WERI-Rb-1 (cell line): Measurements from ENCODE around the gene FRS3.
"Not testable (repeated sequence)": the region's sequence is repeated elsewhere in the genome, so short reads cannot be mapped to it uniquely, and the experiment has no call there.

Experiments used
- DNase-seq: peaks from one replicate; pipeline ENCODE4 v3.0.0-alpha.2; 2020
- H3K27ac ChIP-seq: fragments of 250-450 bp; sonication (Bioruptor Pico); 2 replicates; pipeline ENCODE4 v1.5.1; 2020; ENCODE audit warnings: mild to moderate bottlenecking, moderate library complexity
- H3K27me3 ChIP-seq: fragments of 250-450 bp; sonication (Bioruptor Pico); 2 replicates; pipeline ENCODE4 v1.5.1; 2021; ENCODE audit warnings: mild to moderate bottlenecking, low read depth, moderate library complexity; ENCODE audit not compliant: insufficient read depth, severe bottlenecking
- H3K36me3 ChIP-seq: fragments of 250-450 bp; sonication (Bioruptor Pico); 2 replicates; pipeline ENCODE4 v1.5.1; 2020; ENCODE audit warnings: mild to moderate bottlenecking, moderate library complexity
- H3K4me3 ChIP-seq: 2 replicates; pipeline ENCODE4 v1.5.1; 2011; ENCODE audit warnings: low read depth, mild to moderate bottlenecking, control low read depth, low read length
- H3K9me3 ChIP-seq: fragments of 250-450 bp; sonication (Bioruptor Pico); 2 replicates; pipeline ENCODE4 v1.5.1; 2021; ENCODE audit warnings: mild to moderate bottlenecking, moderate library complexity; ENCODE audit not compliant: severe bottlenecking
- CTCF ChIP-seq: IDR thresholded peaks from 2 replicates; pipeline ENCODE4 v1.5.1; 2011; ENCODE audit warnings: low read depth, mild to moderate bottlenecking, control low read depth, inconsistent platforms, low read length

FRS3 gene

GRCh38 chr6:41821266-41821665, 41.6 kb upstream of the FRS3 start:
- no peak for TF ChIP-seq CTCF
- Histone ChIP-seq H3K27me3 (no peaks in the 10 kb centered on the region), H3K27ac (no peak overlapping the region), H3K4me3 (no peak overlapping the region), H3K9me3 (no peaks in the 10 kb centered on the region), H3K36me3 (peaks cover 46% of the 10 kb centered on the region)
- DNase-seq: no peak

GRCh38 chr6:41818271-41819054, 38.8 kb upstream of the FRS3 start:
- H3K9me3 ChIP-seq: no peaks in the 10 kb centered on the region
- no peaks in the 10 kb centered on the region for H3K27me3 ChIP-seq
- H3K27ac ChIP-seq: peak overlapping the region; percentile 63
- peaks cover 38% of the 10 kb centered on the region for H3K36me3 ChIP-seq
- DNase-seq: peak; percentile 92
- TF ChIP-seq CTCF: no peak
- H3K4me3 ChIP-seq: peak overlapping the region; percentile 26

GRCh38 chr6:41815587-41815986, 35.9 kb upstream of the FRS3 start:
- no peaks in the 10 kb centered on the region for H3K9me3 ChIP-seq
- no peaks in the 10 kb centered on the region for H3K27me3 ChIP-seq
- peaks cover 15% of the 10 kb centered on the region for H3K36me3 ChIP-seq
- no peak overlapping the region for H3K27ac ChIP-seq
- no peak for DNase-seq
- H3K4me3 ChIP-seq: no peak overlapping the region
- TF ChIP-seq CTCF: no peak

GRCh38 chr6:41814629-41815028, 34.9 kb upstream of the FRS3 start:
- Histone ChIP-seq H3K4me3 (no peak overlapping the region), H3K27ac (no peak overlapping the region), H3K9me3 (no peaks in the 10 kb centered on the region), H3K27me3 (no peaks in the 10 kb centered on the region), H3K36me3 (peaks cover 17% of the 10 kb centered on the region)
- no peak for DNase-seq
- TF ChIP-seq CTCF: no peak

- Histone ChIP-seq H3K9me3 (no peaks in the 10 kb centered on the region), H3K36me3 (peaks cover 21% of the 10 kb centered on the region), H3K27me3 (no peaks in the 10 kb centered on the region), H3K27ac (peak overlapping the region; percentile 2; the same call in 1 of the 2 replicates), H3K4me3 (no peak overlapping the region)
- DNase-seq: no peak
- TF ChIP-seq CTCF: no peak
Observed at GRCh38 chr6:41813956-41814355, 34.3 kb upstream of the FRS3 start.

- H3K36me3 ChIP-seq: peaks cover 25% of the 10 kb centered on the region
- peak overlapping the region; percentile 2; the same call in 1 of the 2 replicates for H3K27ac ChIP-seq
- no peaks in the 10 kb centered on the region for H3K27me3 ChIP-seq
- no peak overlapping the region for H3K4me3 ChIP-seq
- no peaks in the 10 kb centered on the region for H3K9me3 ChIP-seq
- TF ChIP-seq CTCF: no peak
- DNase-seq: no peak
Observed at GRCh38 chr6:41813469-41813868, 33.8 kb upstream of the FRS3 start.

- H3K27ac ChIP-seq, H3K9me3 ChIP-seq, DNase-seq, H3K27me3 ChIP-seq, H3K4me3 ChIP-seq: not testable (repeated sequence)
- peaks cover 36% of the 10 kb centered on the region for H3K36me3 ChIP-seq
Observed at GRCh38 chr6:41811946-41812345, 32.2 kb upstream of the FRS3 start.
